AG10803 (cell line): ENCODE data around the gene STK32C.

Experiments used
- DNase-seq: peaks from one replicate; pipeline ENCODE4 v3.0.0; 2010; ENCODE audit warnings: low read depth
- H3K4me3 ChIP-seq: 2 replicates; pipeline ENCODE4 v1.5.1; 2011; ENCODE audit warnings: mild to moderate bottlenecking, low read length, control low read depth
- CTCF ChIP-seq: conservative IDR thresholded peaks from 2 replicates; pipeline ENCODE4 v1.5.1; 2011; ENCODE audit warnings: mild to moderate bottlenecking, low read length, control low read depth, inconsistent platforms

Gene STK32C

DNA sequence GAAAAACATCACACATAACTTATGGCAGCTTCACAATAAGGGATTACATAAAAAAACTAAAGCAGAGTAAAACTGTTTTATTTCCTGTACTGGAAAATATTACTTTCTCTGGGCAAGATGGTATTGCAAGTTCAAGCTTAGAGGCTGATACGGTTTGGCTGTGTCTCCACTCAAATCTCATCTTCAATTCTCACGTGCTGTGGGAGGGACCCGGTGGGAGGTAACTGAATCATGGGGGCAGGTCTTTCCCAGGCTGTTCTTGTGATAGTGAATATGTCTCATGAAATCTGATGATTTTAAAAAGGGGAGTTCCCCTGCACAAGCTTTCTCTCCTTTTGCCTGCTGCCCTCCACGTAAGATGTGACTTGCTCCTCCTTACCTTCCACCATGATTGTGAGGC is 19.2 kb upstream of the STK32C start:
- TF ChIP-seq CTCF, result no peak
- DNase-seq, result no peak
- H3K4me3 ChIP-seq, result no peak overlapping the region

DNA sequence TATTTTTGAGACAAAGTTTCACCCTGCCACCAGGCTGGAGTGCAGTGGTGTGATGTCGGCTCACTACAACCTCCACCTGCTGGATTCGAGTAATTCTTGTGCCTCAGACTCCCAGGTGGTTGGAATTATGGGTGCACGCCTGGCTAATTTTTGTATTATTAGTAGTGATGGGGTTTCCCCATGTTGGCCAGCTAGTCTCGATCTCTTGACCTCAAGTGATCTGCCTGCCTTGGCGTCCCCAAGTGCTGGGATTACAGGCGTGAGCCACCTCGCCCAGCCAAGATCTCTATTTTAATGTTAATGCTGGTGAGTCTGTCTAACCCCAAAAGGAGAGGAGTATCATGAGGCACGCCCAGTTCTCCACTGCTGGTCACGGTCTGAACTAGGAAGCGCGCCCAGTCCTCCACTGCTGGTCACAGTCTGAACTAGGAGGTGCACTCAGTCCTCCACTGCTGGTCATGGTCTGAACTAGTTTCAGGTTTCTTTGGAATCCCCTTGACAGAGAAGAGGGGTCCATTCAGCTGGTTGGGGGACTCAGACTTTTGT is 18.7 kb upstream of the STK32C start:
- no peak for TF ChIP-seq CTCF
- DNase-seq, result no peak
- no peak overlapping the region for H3K4me3 ChIP-seq

GRCh38 chr10:132324186-132324585 is 16.4 kb upstream of the STK32C start:
- TF ChIP-seq CTCF, result no peak
- H3K4me3 ChIP-seq, result no peak overlapping the region
- DNase-seq, result peak; percentile 18

- DNase-seq, result peak; percentile 67
- peak; percentile 43 for TF ChIP-seq CTCF
- no peak overlapping the region for H3K4me3 ChIP-seq
These were observed 14.9 kb upstream of the STK32C start for GRCh38 chr10:132322586-132323048.

DNA sequence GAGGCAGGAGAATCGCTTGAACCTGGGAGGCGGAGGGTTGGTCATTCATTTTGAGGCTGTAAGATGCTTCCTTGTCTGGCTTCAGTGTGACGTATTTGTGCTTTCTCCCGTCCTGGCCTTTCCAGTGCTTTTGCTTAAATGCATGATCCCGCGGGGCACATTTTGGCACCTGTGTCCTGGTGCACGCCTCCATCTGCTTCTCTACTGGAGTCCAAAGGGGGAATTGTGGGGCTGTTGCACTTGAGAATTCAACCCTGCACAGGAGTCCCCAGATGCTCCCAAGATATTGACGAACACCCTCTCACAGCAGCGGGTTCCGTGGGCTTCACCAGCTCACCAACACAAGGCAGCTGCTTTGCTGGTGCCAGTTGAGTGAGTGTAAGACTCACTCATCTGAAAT is 14.0 kb upstream of the STK32C start:
- DNase-seq, result no peak
- no peak for TF ChIP-seq CTCF

DNA sequence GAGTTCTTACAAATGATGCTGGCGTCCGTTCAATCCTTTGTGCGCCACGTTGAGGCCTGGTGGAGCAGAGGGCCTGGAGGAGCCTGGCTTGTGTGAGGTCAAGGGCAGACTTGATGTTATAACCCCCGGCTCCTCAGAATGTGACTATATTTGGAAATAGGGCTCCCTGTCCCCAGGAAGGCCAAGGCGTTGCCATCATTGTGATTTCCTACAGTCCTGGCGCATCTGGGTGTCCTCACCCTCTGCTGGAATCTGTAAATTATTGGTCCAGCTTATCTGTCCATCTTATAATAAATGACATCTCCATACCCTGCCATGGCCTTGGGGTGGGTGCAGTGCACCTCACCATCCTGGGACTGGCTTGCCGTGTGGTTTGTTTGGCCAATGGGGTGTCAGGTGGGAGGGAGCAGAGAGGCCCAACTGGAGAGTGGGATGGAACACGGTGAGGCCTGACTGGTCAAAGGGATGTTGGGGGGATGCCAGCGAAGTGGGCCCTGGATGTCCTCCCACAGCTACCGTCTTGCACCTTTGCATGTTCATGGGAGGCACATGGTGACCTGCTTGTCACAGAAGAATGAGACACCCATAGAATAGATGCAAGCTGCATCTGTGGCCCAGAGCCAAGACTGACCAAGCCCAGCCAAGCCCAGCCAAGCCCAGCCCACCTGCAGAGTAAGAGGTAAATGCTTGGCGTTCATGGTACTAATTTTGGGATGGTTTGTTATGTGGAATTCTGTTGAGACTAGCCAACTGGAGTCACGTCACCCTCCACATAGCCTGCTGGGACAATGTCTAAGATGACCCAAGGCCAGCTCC is 13.1 kb upstream of the STK32C start:
- no peak overlapping the region for H3K4me3 ChIP-seq
- TF ChIP-seq CTCF, result no peak
- DNase-seq, result no peak

More for the DNA sequence above, 14.0 kb upstream of the STK32C start:
- no peak overlapping the region for H3K4me3 ChIP-seq
